Measurements from ENCODE around the gene CLIP2.
"Not testable (repeated sequence)": the region's sequence is repeated elsewhere in the genome, so short reads cannot be mapped to it uniquely, and the experiment has no call there.

The CLIP2 gene

DNA sequence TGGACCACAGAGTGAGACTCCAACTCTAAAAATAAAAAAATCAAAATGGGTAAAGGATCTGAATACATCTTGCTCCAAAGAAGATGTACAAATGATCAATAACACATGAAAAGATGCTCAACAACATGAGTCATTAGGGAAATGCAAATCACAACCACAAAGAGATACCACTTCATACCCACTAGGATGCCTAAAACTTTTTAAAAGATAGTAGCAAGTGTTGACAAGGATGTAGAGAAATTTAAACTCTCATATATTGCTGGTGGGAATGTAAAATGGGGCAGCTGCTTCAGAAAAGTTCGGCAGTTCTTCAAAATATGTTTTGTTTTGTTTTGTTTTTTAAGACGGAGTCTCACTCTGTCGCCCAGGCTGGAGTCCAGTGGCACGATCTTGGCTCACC lies 118.8 kb downstream of the CLIP2 start:
- DNase-seq = no peak

DNA sequence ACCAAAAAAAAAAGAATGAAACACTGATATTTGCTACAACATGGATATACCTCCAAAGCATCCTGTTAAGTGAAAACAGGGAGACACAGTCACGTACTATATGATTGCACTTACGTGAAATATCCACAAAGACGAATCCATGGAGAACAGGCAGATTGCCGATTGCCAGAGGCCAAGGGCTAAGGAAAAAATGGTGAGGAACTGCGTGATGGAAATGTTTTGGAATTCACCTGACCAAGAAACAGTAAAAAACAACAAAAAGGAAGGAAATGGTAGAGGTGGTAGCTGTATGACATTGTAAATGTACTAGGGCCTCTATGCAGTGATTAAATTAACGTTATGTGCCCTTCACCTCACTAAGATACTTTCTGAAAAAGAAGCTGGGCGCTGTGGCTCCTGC lies 120.4 kb downstream of the CLIP2 start:
- DNase-seq = no peak

GRCh38 chr7:74410772-74411171 lies 121.6 kb downstream of the CLIP2 start:
- no peak for DNase-seq

DNA sequence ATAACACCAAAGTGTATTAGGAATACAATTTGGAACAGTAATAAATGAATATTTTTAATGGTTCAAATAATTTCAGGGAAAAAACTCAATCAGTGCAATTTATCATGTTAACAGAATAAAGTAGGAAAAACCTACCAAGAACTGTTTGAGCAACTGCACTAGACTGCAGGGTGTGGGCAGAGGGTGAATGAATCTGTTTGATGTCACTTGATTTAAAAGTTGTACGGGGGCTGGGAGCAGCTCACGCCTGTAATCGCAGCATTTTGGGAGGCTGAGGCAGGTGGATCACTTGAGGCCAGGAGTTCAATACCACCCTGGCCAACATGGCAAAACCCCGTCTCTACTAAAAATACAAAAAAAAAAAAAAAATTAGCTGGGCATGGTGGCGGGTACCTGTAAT lies 122.4 kb downstream of the CLIP2 start:
- DNase-seq = not testable (repeated sequence)

DNA sequence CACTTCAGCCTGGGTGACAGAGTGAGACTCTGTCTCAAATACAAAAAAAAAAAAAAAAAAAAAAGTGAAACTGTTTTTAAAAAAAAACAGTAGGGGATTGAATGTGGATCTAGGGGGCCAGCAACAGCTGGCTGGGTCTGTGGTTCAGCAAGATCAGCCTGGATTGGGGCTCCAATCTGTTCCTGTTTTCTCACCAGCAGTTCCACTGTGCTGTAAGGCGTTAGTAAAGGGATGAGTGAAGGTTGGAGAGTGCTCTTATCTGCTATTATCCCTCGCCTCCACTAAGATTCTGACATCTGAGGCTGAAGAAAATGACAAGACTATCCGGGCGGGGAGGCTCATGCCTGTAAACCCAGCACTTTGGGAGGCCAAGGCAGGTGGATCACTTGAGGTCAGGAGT lies 122.8 kb downstream of the CLIP2 start:
- DNase-seq = no peak

DNA sequence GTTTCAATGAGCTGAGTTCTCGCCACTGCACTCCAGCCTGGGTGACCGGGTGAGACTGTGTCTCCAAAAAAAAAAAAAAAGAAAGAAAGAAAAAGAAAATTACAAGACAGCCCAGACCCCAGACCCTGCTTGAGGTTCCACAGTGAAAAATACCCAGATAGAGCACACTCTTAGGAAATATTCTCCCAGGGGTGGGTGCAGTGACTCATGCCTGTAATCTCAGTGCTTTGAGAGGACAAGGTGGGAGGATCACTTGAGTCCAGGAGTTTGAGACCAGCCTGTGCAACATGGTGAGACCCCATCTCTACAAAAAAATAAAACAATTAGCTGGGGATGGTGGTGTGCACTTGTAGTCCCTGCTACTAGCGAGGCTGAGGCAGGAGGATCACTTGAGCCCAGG lies 123.4 kb downstream of the CLIP2 start:
- no peak for DNase-seq

GRCh38 chr7:74414595-74415333 lies 125.6 kb downstream of the CLIP2 start:
- DNase-seq = not testable (repeated sequence)

DNA sequence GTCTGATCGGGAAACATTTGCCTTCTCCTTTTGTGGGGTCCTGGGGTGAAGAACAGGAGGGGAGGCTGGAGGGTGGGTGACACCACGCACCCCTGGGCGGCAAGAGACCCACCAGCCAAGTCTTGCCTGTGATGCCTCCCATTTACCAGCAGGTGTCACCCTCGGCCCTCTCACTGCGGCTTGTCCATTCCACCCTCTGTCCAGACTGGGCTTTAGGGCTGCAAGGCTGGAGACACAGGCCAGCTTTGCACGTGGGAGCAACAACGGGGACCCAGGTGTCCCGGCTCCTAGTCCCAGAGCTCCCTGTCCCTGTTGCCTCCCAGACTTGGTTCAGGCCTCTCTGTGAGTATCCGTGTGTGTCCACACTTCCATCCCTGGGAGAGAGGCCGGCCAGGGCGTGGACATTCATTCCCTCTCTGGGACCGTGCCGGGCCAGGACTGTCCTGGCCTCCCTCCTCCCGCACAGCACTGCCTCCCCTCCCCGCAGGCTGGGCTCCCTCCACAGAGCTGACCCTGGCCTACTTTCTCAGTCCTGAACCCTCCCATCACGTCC lies 128.3 kb downstream of the CLIP2 start:
- no peak for DNase-seq

DNA sequence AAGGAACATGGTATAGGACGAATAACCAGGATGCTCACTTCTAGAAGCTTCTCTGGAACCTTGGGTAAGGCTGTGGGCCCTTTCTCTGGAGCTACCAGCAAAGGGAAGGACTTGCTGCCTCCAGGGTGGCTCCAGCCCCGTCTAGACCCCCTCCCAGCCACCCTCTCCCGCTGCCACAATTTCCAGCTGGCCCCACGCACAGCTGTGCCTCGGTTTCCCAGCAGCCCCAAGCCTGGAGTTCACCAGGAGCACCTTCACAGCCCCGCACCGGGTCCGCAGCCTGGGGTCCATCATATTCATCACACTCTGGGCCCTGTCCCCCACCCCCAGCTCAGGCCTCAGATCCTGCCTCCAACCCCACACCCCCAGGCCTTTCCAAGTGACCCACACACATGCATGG lies 128.9 kb downstream of the CLIP2 start:
- DNase-seq = no peak

GRCh38 chr7:74418538-74418937 lies 129.3 kb downstream of the CLIP2 start:
- no peak for DNase-seq

DNA sequence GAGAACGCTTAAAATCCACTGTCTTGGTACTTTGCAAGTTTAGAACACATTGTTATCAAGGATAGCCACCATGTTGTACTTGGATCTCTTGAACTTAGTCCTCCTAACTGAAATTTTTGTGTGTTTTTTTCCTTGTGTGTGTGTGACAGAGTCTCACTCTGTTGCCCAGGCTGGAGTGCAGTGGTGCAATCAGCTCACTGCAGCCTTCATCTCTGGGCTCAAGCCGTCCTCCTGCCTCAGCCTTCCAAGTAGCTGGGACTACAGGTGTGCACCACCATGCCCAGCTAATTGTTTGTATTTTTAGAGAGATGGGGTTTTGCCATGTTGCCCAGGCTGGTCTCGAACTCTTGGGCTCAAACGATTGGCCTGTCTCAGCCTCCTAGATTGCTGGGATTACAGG lies 130.0 kb downstream of the CLIP2 start:
- not testable (repeated sequence) for DNase-seq

DNA sequence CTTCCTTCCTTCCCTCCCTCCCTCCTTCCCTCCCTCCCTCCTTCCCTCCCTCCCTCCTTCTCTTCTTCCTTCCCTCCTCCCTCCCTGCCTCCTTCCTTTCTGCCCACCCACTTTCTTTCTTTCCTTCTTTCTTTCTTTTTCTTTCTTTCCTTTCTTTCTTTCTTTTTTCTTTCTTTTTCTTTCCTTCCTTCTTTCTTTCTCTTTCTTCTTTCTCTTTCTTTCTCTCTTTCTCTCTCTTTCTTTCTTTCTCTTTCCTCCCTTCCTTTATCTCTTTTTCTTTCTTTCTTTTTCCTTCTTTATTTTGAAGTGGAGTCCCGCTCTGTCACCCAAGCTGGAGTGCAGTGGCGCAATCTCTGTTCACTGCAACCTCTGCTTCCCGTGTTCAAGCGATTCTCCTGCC lies 130.8 kb downstream of the CLIP2 start:
- no peak for DNase-seq

GRCh38 chr7:74424291-74424880 lies 135.2 kb downstream of the CLIP2 start:
- DNase-seq = no peak

- DNase-seq = no peak
These were observed 138.8 kb downstream of the CLIP2 start for GRCh38 chr7:74428023-74428422.

DNA sequence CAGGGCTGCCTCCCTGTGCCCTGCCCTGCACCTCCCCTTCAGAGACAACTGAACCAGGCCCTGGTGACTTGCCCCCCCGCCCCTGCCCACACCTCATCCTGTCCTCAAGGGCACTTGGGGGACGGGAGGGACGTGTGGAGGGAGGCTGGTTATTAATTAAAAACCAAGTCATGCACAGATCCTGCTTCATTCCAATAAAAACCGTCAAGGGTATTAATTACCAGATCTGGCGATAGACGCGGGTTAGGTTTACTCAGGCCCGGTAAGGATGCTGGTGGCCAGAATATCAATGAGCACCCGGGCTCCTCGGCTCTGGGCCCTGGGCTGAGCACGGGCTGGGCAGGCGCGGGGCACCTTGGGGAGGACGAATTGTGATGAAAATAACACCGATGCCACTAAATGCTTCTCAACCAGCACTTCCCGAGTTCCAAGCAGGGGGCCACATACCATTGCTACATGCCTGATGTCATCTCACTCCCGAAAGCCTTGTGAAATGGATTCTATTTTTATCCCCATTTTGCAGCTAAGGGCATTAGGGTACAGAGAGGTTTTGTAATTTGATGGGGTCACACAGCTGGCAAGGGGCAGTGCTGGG lies 140.0 kb downstream of the CLIP2 start:
- no peak for DNase-seq

DNA sequence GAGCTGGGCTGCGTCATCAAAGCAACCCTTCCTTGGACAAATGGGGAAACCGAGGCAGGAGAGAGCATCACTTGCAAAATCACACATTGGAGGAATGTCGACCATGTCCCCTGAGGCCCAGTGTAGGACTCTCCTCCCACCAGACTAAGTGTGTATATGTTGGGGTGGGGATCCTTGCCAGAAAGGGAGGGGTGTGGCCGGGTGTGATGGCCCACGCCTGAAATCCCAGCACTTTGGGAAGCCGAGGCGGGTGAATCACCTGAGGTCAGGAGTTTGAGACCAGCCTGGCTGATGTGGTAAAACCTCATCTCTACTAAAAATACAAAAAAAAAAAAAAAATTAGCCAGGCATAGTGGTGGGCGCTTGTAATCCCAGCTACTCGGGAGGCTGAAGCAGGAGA lies 141.2 kb downstream of the CLIP2 start:
- not testable (repeated sequence) for DNase-seq

- DNase-seq = no peak
These were observed 141.8 kb downstream of the CLIP2 start for GRCh38 chr7:74430961-74431466.

DNA sequence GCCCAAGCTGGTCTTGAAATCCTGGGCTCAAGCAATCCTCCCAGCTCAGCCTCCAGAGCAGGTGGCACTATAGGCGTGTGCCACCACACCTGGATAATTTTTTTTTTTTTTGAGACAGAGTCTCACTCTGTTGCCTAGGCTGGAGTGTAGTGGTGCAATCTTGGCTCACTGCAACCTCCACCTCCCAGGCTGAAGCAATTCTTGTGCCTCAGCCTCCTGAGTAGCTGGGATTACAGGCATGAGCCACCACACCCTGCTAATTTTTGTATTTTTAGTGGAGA lies 148.0 kb downstream of the CLIP2 start:
- not testable (repeated sequence) for DNase-seq

DNA sequence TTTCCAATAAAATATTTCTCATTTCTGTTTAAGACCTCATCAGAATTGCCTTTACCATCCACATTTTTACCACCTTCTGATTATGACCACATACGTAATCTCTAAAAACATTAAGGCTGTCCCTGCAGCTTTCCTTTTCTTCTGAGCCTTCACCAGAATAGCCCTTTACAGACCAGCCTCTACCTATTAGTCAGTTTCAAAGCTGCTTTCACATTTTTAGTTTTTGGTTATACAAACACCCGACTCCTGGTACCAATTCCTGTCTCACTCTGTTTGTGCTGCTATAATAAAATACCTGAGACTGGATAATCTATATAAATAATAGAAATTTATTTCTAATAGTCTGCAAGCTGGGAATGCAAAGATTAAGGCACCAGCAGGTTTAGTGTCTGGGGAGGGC lies 149.1 kb downstream of the CLIP2 start:
- no peak for DNase-seq

- DNase-seq = no peak
These were observed 150.3 kb downstream of the CLIP2 start for GRCh38 chr7:74439541-74439940.

GRCh38 chr7:74440143-74440542 lies 150.9 kb downstream of the CLIP2 start:
- not testable (repeated sequence) for DNase-seq

GRCh38 chr7:74441801-74442200 lies 152.6 kb downstream of the CLIP2 start:
- DNase-seq = no peak

GRCh38 chr7:74443543-74444247 lies 154.5 kb downstream of the CLIP2 start:
- DNase-seq = no peak

- DNase-seq = no peak
These were observed 159.9 kb downstream of the CLIP2 start for GRCh38 chr7:74449144-74449543.

Data from NCI-H1417 treated with DMSO at 0.1 percent for 48 hours (cell line).